Measurements from ENCODE around the gene ABHD17A.

Gene ABHD17A

GRCh38 chr19:1896508-1896907, 11.2 kb upstream of the ABHD17A start:
- TF ChIP-seq PPARA (CRISPR knock-in tag; IDR thresholded peaks at IDR 0.05; ENCODE audit: borderline replicate concordance) (no peak), SNAI2 (CRISPR knock-in tag; IDR thresholded peaks at IDR 0.05) (no peak), ZC3H10 (CRISPR knock-in tag; IDR thresholded peaks at IDR 0.05) (no peak), TCF4 (CRISPR knock-in tag; IDR thresholded peaks at IDR 0.05; ENCODE audit: borderline replicate concordance) (no peak)

DNA sequence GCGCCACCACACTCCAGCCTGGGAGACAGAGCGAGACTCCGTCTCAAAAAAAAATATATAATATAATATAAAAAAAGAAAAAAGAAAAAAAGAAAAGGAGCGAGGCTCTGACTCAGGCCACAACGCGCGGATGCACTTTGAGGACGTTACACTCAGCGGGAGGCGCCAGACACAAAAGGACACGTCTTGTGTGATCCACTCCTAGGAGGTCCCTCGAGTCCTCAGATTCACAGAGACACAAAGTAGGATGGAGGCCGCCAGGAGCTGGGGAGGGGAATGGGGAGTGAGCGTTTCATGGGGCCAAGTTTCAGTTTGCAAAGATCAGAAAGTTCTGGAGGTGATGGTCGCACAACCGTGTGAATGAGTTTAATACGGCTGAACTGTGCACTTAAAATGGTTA, 8.5 kb upstream of the ABHD17A start:
- ATAC-seq = no peak
- TF ChIP-seq TSHZ2 (CRISPR knock-in tag; IDR thresholded peaks at IDR 0.05) (no peak), ISL1 (CRISPR knock-in tag; IDR thresholded peaks at IDR 0.05) (no peak), OSR1 (CRISPR knock-in tag; IDR thresholded peaks at IDR 0.05) (no peak), CSRNP3 (CRISPR knock-in tag; IDR thresholded peaks at IDR 0.05) (no peak), RARB (CRISPR knock-in tag; IDR thresholded peaks at IDR 0.05) (no peak), PATZ1 (CRISPR knock-in tag; IDR thresholded peaks at IDR 0.05; ENCODE audit: borderline replicate concordance) (no peak), ZNF70 (CRISPR knock-in tag; IDR thresholded peaks at IDR 0.05) (no peak), ZC3H10 (CRISPR knock-in tag; IDR thresholded peaks at IDR 0.05) (no peak)
- TF ChIP-seq, protein P1, sequence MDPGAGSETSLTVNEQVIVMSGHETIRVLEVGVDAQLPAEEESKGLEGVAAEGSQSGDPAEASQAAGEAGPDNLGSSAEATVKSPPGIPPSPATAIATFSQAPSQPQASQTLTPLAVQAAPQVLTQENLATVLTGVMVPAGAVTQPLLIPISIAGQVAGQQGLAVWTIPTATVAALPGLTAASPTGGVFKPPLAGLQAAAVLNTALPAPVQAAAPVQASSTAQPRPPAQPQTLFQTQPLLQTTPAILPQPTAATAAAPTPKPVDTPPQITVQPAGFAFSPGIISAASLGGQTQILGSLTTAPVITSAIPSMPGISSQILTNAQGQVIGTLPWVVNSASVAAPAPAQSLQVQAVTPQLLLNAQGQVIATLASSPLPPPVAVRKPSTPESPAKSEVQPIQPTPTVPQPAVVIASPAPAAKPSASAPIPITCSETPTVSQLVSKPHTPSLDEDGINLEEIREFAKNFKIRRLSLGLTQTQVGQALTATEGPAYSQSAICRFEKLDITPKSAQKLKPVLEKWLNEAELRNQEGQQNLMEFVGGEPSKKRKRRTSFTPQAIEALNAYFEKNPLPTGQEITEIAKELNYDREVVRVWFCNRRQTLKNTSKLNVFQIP (CRISPR knock-in tag; IDR thresholded peaks at IDR 0.05; ENCODE audit: borderline replicate concordance, low read depth) = no peak

More at GRCh38 chr19:1896508-1896907, 11.2 kb upstream of the ABHD17A start:
- ATAC-seq = no peak

DNA sequence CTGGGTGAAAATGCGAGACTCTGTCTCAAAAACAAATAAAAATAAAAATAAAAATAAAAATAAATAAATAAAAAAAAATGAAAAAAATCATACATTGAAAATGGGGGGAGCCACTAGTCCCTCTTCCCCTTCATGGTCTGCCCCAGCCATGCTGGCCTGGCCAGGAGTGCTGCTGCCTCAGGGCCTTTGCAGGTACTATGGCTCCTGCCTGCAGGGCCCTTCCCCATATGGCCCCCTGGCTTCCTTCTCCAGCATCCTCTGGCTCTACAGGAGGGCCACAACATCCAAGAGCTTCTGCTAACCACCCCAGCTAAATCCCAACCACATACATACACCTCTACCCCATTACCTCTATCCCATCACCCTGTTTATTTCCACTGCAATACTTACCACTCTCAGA, 4.6 kb upstream of the ABHD17A start:
- no peak for ATAC-seq
- TF ChIP-seq SNAI2 (CRISPR knock-in tag; IDR thresholded peaks at IDR 0.05) = no peak
- no peak for TF ChIP-seq ZC3H10 (CRISPR knock-in tag; IDR thresholded peaks at IDR 0.05)
- no peak for TF ChIP-seq ISL1 (CRISPR knock-in tag; IDR thresholded peaks at IDR 0.05)
- TF ChIP-seq CREB5 (CRISPR knock-in tag; IDR thresholded peaks at IDR 0.05; ENCODE audit: low read depth) = no peak
- no peak for TF ChIP-seq ZFP30 (CRISPR knock-in tag; IDR thresholded peaks at IDR 0.05)
- TF ChIP-seq CSDC2 (CRISPR knock-in tag; IDR thresholded peaks at IDR 0.05) = no peak
- no peak for TF ChIP-seq ZNF8 (CRISPR knock-in tag; IDR thresholded peaks at IDR 0.05)
- TF ChIP-seq TCF4 (CRISPR knock-in tag; IDR thresholded peaks at IDR 0.05; ENCODE audit: borderline replicate concordance) = no peak
- no peak for TF ChIP-seq TSHZ2 (CRISPR knock-in tag; IDR thresholded peaks at IDR 0.05)
